Activated CD4-positive, alpha-beta T cell treated with anti-CD3 and anti-CD28 coated beads for 36 hours (primary cell): ENCODE data around the gene GATA5. TPM values are rescaled to one million over a fixed set of nuclear protein-coding genes. Genes with fewer than 3 reads are reported as not detected.

Source experiments
- ATAC-seq: fragments of 200-7000 bp; cut with Tn5 transposase; one replicate; pipeline ENCODE4 v1.10.0; 2021; ENCODE audit warnings: mild to moderate bottlenecking, moderate library complexity
- CTCF ChIA-PET: fragments of 350-600 bp; sonication (Branson Sonifier 250); formaldehyde crosslinking; loops from one replicate; lab custom pipeline; 2021; ENCODE audit warnings: antibody characterized with exemption; lab: Charles Lee
- POLR2A ChIA-PET: fragments of 350-600 bp; sonication (Branson Sonifier 250); formaldehyde crosslinking; loops from one replicate; lab custom pipeline; 2021; ENCODE audit warnings: antibody characterized with exemption, inconsistent platforms; lab: Charles Lee
- DNase-seq: peaks from one replicate; pipeline ENCODE4 v3.0.0-alpha.2; 2020
- H3K27ac Mint-ChIP-seq: one replicate; pipeline ENCODE4 v1.8.0; 2021; ENCODE audit warnings: mixed read lengths
- H3K27me3 Mint-ChIP-seq: one replicate; pipeline ENCODE4 v1.8.0; 2021; ENCODE audit warnings: mixed read lengths
- H3K36me3 Mint-ChIP-seq: one replicate; pipeline ENCODE4 v1.8.0; 2021; ENCODE audit warnings: low read depth, mixed read lengths
- H3K4me1 Mint-ChIP-seq: one replicate; pipeline ENCODE4 v1.8.0; 2021; ENCODE audit warnings: mixed read lengths
- H3K4me3 Mint-ChIP-seq: one replicate; pipeline ENCODE4 v1.8.0; 2021; ENCODE audit warnings: mild to moderate bottlenecking, moderate library complexity, mixed read lengths
- H3K9me3 Mint-ChIP-seq: one replicate; pipeline ENCODE4 v1.8.0; 2021; ENCODE audit warnings: low read depth, mixed read lengths
- intact Hi-C, 2 experiments: fragments of 100-400 bp; cut with DNase I in 1 of 2; cut with micrococcal nuclease in 1 of 2; formaldehyde crosslinking; loops; one replicate each; pipeline versions ENCODE4 v1.14.2 to v1.15.1; 2022 to 2024; cut with DNase I, micrococcal nuclease
- total RNA-seq, 2 experiments: library from RNA; stranded (reverse); gene quantifications; one replicate each; pipeline ENCODE4 v1.2.3, GENCODE V29; 2021

Gene GATA5
- total RNA-seq, 2 experiments from 2014 or later = not detected

GRCh38 chr20:62479156-62479555 is 3.4 kb upstream of the GATA5 start:
- Mint-ChIP-seq H3K4me3 (no peak overlapping the region), H3K9me3 (no peaks in the 10 kb centered on the region), H3K36me3 (no peaks in the 10 kb centered on the region), H3K27ac (no peak overlapping the region), H3K4me1 (peaks cover 3% of the 10 kb centered on the region), H3K27me3 (peaks cover 48% of the 10 kb centered on the region)
- intact Hi-C loops = loop anchor here in 1 of 2 experiments (10.0 kb wide), 1 partner anchor 696 kb away; no protein-coding TSS in a partner anchor
- no peak for ATAC-seq
- DNase-seq = no peak
- ChIA-PET CTCF (interaction anchor here (0.6 to 1.0 kb wide), 3 partner anchors 20 to 138 kb away, joined by 3 read pairs; no protein-coding TSS in a partner anchor), POLR2A (no interaction called here)

- DNase-seq (no peak), ATAC-seq (peak; percentile 26)
- Mint-ChIP-seq H3K4me3 (no peak overlapping the region), H3K9me3 (no peaks in the 10 kb centered on the region), H3K27me3 (peaks cover 39% of the 10 kb centered on the region), H3K4me1 (peaks cover 3% of the 10 kb centered on the region), H3K36me3 (no peaks in the 10 kb centered on the region), H3K27ac (no peak overlapping the region)
- CTCF ChIA-PET = interaction anchor here (1.0 kb wide), 1 partner anchor 22 kb away, joined by 3 read pairs; no protein-coding TSS in a partner anchor
- intact Hi-C loops = loop anchor here in 1 of 2 experiments (10.0 kb wide), 1 partner anchor 697 kb away; no protein-coding TSS in a partner anchor
- POLR2A ChIA-PET = no interaction called here
Observed at GRCh38 chr20:62477669-62478455, 2.1 kb upstream of the GATA5 start.

- Mint-ChIP-seq H3K27ac (no peak overlapping the region), H3K36me3 (no peaks in the 10 kb centered on the region), H3K27me3 (peaks cover 34% of the 10 kb centered on the region), H3K9me3 (no peaks in the 10 kb centered on the region), H3K4me1 (no peaks in the 10 kb centered on the region), H3K4me3 (no peak overlapping the region)
- DNase-seq = peak; percentile 27
- ATAC-seq = peak; percentile 12
- intact Hi-C loops = loop anchor here in 1 of 2 experiments (10.0 kb wide), 1 partner anchor 699 kb away; no protein-coding TSS in a partner anchor
- CTCF ChIA-PET = no interaction called here
- POLR2A ChIA-PET = interaction anchor here (0.7 kb wide), 1 partner anchor 1165 kb away, joined by 3 read pairs; no protein-coding TSS in a partner anchor
Observed at GRCh38 chr20:62476056-62476838, 452 bp upstream of the GATA5 start.

GRCh38 chr20:62475027-62475771 is 596 bp downstream of the GATA5 start:
- H3K36me3 Mint-ChIP-seq = no peaks in the 10 kb centered on the region
- DNase-seq = no peak
- no peak overlapping the region for H3K4me3 Mint-ChIP-seq
- CTCF ChIA-PET = no interaction called here
- H3K4me1 Mint-ChIP-seq = no peaks in the 10 kb centered on the region
- intact Hi-C loops = loop anchor here in 1 of 2 experiments (10.0 kb wide), 1 partner anchor 700 kb away; no protein-coding TSS in a partner anchor
- H3K27me3 Mint-ChIP-seq = peaks cover 36% of the 10 kb centered on the region
- H3K9me3 Mint-ChIP-seq = no peaks in the 10 kb centered on the region
- no peak for ATAC-seq
- POLR2A ChIA-PET = no interaction called here
- no peak overlapping the region for H3K27ac Mint-ChIP-seq

DNA sequence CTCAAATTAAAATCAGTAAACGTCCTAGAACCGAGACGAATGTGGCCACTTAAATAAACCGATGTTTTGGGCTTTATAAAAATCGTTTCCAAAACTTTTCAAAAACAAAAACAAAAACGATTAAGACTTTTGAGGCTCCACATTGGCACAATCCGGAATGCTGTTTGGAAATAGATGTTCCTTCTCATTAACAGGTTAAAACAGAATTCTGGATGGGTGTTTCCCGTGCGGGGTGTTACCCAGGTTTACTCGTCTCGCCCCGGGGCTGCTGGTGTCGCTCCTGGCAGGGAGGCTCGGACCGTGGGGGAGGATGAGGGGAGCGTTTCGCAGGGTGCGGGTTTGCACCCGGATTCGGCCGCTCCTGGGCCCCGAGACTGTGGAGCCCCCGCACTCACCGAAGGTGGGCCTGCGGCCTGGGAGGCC is 1.2 kb downstream of the GATA5 start:
- no peak for DNase-seq
- ChIA-PET POLR2A (no interaction called here), CTCF (no interaction called here)
- Mint-ChIP-seq H3K27me3 (peaks cover 38% of the 10 kb centered on the region), H3K4me1 (no peaks in the 10 kb centered on the region), H3K4me3 (no peak overlapping the region), H3K36me3 (no peaks in the 10 kb centered on the region), H3K9me3 (no peaks in the 10 kb centered on the region), H3K27ac (no peak overlapping the region)
- no peak for ATAC-seq
- intact Hi-C loops = loop anchor here in 1 of 2 experiments (10.0 kb wide), 1 partner anchor 700 kb away; no protein-coding TSS in a partner anchor

- Mint-ChIP-seq H3K4me1 (no peaks in the 10 kb centered on the region), H3K9me3 (no peaks in the 10 kb centered on the region), H3K36me3 (no peaks in the 10 kb centered on the region), H3K27ac (no peak overlapping the region), H3K27me3 (peaks cover 33% of the 10 kb centered on the region), H3K4me3 (no peak overlapping the region)
- POLR2A ChIA-PET = no interaction called here
- intact Hi-C loops = loop anchor here in 1 of 2 experiments (10.0 kb wide), 1 partner anchor 701 kb away; no protein-coding TSS in a partner anchor
- ATAC-seq (no peak), DNase-seq (no peak)
- CTCF ChIA-PET = no interaction called here
Observed at GRCh38 chr20:62473717-62474603, 1.8 kb downstream of the GATA5 start.

DNA sequence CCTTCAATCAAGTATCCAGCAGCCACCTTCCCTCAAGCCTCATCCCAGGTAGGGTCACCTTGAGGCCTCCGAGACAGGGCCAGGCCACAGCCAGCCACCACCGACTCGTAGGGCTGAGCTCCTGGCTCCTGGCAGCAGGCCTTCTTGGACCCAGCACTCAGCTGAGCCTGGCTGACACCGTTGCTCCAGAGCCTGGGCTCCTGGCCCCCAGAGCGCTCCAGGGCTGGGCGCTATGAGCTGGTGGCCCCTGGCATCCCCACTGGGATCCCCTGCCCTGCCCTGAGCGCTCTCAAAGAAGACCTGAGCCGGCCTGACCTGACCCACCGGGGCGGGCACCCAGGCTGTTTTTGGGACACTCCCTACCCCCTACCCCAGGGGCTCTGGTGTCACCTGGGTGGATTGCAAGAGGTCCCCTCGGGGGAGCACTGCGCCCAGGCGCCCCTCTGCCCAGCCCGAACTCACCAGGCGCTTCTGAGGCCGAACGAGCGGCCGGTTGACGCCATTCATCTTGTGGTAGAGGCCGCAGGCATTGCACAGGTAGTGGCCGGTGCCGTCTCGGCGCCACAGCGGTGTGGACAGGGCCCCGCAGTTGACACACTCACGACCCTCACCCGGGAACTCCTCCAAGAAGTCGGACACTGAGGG is 2.7 kb downstream of the GATA5 start:
- H3K4me3 Mint-ChIP-seq = no peak overlapping the region
- peaks cover 29% of the 10 kb centered on the region for H3K27me3 Mint-ChIP-seq
- DNase-seq (no peak), ATAC-seq (no peak)
- no peaks in the 10 kb centered on the region for H3K4me1 Mint-ChIP-seq
- no peaks in the 10 kb centered on the region for H3K9me3 Mint-ChIP-seq
- ChIA-PET CTCF (interaction anchor here (0.5 kb wide), 1 partner anchor 72 kb away, joined by 5 read pairs; no protein-coding TSS in a partner anchor), POLR2A (no interaction called here)
- H3K36me3 Mint-ChIP-seq = no peaks in the 10 kb centered on the region
- intact Hi-C loops = loop anchor here in 1 of 2 experiments (10.0 kb wide), 1 partner anchor 702 kb away; no protein-coding TSS in a partner anchor
- no peak overlapping the region for H3K27ac Mint-ChIP-seq

DNA sequence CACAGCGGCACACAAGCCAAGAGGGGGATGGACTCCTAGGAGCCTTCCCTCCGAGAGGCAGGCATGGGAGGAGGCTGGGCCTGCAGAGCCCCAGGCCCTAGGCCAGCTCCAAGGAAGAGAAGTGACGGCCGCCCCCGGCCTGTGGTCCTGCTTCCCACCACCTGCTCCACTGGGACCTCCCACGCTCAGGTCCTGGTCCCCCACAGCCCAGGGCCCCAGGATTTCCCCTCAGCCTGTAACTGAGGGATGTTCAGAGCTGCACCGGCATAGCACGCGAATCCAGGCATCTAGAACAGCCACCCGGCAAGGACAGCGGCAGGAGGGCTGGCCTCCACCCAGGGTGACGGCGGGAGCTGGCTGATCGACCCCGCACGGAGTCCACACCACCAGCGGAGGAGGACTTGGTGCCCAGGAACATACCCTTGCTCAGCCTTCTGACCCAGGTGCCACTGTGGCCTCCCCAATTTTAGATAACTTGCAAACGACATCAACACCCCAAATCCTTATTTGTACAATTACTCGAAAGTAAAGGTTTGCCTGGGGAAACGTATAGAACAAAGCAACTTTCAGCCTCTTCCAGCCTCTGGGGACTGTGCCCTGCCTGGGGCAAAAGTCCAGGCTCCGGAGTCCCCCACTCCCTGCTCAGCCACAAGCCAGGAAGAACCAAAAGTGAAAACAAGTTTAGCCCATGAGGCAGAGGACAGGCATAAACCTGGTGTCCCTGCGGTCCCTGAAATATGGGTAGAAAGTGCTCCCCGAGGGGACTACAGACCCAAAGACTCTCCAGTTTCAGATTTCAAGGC is 3.5 kb downstream of the GATA5 start:
- H3K4me1 Mint-ChIP-seq = no peaks in the 10 kb centered on the region
- no peak overlapping the region for H3K27ac Mint-ChIP-seq
- CTCF ChIA-PET = interaction anchor here (0.8 kb wide), 1 partner anchor 144 kb away, joined by 3 read pairs; no protein-coding TSS in a partner anchor
- no peaks in the 10 kb centered on the region for H3K9me3 Mint-ChIP-seq
- ATAC-seq (no peak), DNase-seq (no peak)
- no peak overlapping the region for H3K4me3 Mint-ChIP-seq
- H3K36me3 Mint-ChIP-seq = no peaks in the 10 kb centered on the region
- intact Hi-C loops = loop anchor here in 1 of 2 experiments (10.0 kb wide), 1 partner anchor 702 kb away; no protein-coding TSS in a partner anchor
- POLR2A ChIA-PET = interaction anchor here (0.6 kb wide), 1 partner anchor 429 kb away, joined by 5 read pairs; no protein-coding TSS in a partner anchor
- peaks cover 26% of the 10 kb centered on the region for H3K27me3 Mint-ChIP-seq

DNA sequence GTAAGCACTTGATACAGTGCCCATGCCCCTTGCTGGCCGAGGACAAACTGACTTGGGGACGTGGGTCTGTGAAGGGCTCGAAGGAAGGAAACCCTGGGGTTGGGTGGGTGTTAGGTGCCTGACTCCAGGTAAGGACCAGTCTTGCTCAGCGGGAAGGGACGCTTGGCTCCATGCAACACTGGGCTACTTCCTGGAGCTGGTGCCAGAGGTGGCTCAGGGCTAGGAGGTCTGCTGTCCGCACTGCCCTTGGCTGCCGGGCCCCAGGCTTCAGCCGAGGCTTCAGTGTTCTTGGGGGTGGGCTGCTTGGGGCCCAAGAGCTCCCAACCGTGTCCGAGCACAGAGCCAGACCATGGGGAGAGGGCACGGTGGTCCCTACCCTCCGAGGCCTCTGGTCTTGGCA is 5.3 kb downstream of the GATA5 start:
- intact Hi-C loops = loop anchor here in 1 of 2 experiments (10.0 kb wide), 1 partner anchor 704 kb away; no protein-coding TSS in a partner anchor
- POLR2A ChIA-PET = no interaction called here
- no peaks in the 10 kb centered on the region for H3K36me3 Mint-ChIP-seq
- H3K9me3 Mint-ChIP-seq = no peaks in the 10 kb centered on the region
- peaks cover 21% of the 10 kb centered on the region for H3K27me3 Mint-ChIP-seq
- H3K4me1 Mint-ChIP-seq = no peaks in the 10 kb centered on the region
- no peak overlapping the region for H3K27ac Mint-ChIP-seq
- CTCF ChIA-PET = interaction anchor here (1.0 kb wide), 1 partner anchor 233 kb away, joined by 4 read pairs; no protein-coding TSS in a partner anchor
- DNase-seq = no peak
- no peak for ATAC-seq
- H3K4me3 Mint-ChIP-seq = no peak overlapping the region
